ENCODE data around the gene PHF21A.
"Not testable (repeated sequence)": the region's sequence is repeated elsewhere in the genome, so short reads cannot be mapped to it uniquely, and the experiment has no call there.

Gene PHF21A

DNA sequence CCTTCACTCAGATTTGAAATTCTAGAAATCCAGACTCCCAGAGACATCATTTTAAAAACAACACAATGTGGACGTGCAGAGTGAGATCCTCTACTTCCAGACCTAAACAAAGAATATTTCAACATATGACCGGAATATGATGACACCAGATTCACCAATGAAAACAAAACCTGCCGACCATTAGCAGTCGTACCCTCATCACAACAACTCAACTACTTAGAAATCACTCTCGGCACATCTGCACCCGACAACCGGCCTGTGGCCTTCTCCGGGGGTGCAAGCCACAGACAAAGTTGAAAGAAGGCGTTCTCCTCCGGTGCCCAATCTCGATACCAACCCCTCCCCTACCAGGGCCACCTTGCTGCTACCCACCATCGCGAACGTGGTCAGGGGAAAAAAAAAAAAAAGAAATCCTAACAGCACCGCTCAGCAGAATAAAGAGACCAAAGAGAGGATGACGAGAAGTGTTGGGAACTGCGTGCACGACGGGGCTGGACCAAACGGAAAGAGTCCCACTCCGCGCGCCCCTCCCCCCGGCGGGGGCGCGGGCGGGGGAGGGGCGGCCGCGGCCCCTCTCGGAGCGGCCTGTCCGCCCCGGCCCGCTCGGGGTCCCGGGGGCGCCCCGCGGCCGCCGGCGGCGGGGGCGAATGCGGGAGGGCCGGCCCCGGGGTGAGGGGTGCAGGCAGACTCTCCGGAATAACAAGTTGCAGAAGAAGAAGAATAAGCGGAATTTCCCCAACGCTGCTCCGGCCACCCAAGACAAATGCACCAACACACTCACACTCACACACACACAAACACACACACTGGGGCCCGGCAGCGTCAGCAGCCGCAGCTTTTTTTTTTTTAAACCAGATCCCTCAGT, 1.7 kb downstream of the PHF21A start:
- DNase-seq = peak; percentile 15

GRCh38 chr11:46118702-46119351, 2.4 kb downstream of the PHF21A start:
- no peak for DNase-seq

DNA sequence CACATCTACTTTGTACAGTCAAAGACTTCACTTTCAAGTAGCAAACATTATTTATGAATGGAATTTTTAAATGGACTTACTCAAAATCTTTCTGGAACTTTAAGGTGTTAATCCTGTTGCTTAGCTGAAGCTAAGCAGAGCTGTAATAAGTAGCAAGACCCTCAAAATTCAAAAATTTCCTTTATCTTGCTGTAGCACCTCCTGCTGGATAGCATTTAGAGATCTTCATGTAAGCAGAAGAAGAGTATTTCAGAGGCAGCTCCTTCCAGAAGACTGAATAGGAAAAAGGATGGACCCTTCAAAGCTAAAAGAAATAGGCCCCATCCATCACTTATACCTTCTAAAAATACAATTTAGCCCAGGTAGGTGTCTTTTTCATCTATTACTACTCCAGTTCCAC, 3.4 kb downstream of the PHF21A start:
- DNase-seq = no peak

DNA sequence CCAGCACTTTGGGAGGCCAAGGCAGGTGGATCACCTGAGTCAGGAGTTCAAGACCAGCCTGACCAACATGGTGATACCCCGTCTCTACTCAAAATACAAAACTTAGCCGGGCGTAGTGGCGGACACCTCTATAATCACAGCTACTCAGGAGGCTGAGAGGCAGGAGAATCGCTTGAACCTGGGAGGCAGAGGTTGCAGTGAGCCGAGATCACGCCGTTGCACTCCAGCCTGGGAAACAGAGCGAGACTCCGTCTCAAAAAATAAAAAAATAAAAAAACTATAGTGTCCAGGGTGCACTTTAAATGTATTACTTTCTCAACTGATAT, 4.6 kb downstream of the PHF21A start:
- DNase-seq = not testable (repeated sequence)

DNA sequence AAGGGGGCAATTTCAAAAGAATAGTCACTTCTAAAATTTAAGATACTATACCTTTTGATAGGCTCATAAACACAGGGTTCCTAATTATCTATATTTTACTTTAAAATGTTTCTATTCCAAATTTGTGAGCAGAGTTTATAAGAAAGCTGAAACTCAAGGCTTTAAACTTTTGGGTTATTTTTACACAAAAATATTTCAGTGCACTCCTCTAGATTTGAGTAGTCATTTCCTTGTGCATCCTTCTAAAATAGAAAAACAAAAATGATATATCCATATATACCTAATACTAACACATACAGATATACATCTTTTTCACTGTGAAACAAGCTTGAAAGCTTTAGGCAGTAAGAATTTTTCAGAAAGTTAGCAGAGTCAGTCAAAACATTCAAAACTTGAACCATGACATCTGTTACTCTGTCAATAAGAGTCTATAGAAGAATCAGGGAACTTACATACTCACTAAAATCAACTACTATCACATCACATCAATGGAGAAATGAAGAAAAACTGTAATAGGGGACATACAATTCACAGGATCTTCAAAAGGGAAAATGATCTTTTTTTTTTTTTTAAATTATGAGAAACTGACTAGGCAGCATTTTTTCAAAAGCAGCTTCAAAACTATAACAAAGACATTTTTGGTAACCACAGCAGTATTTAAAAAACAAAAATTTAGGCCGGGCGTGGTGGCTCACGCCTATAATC, 5.1 kb downstream of the PHF21A start:
- DNase-seq = no peak

DNA sequence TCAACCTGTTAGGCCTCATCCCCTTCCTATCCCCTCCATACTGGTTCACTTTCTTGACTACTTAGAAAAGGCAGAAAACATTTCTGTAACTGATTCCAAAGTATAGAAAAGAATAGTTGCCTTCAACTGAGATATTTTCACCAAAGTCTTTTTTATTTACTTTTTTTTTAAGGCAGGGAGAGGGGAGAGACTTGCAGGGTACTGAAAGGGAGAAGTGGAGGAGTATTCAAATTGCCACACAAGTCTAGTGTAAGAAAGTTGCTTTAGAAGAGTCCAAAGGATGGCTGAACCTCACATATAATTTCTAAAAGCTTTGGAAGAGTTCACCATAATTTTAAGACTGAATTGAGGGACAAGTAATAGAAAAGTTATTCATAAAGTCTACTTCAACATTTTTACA, 6.3 kb downstream of the PHF21A start:
- DNase-seq = no peak

- no peak for DNase-seq
Measured at GRCh38 chr11:46114378-46114777, 6.9 kb downstream of the PHF21A start.

- DNase-seq = peak; percentile 35
Measured at GRCh38 chr11:46112961-46113607, 8.2 kb downstream of the PHF21A start.

DNA sequence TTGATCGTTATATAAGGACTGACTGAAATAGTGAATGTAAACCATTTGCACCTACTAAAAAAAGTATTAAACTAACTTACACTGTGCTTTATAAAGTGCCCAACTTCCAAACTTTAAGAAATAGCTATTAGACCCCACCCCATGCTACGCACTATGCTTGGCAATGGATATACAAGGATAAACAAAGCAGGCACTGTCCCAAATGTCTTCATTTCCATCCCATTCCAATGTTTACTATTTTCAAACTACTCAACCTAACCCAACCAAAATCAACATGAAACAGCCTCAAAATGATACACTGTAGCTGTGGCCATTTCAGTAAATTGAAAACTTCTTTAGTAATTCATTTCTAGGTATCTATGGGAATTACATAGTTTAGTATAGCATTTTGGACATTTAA, 12.5 kb downstream of the PHF21A start:
- DNase-seq = no peak

GRCh38 chr11:46107780-46108179, 13.5 kb downstream of the PHF21A start:
- DNase-seq = no peak

GRCh38 chr11:46107408-46107718, 13.9 kb downstream of the PHF21A start:
- DNase-seq = no peak

GRCh38 chr11:46106530-46107407, 14.5 kb downstream of the PHF21A start:
- DNase-seq = no peak

- DNase-seq = no peak
Measured at GRCh38 chr11:46105926-46106325, 15.3 kb downstream of the PHF21A start.

DNA sequence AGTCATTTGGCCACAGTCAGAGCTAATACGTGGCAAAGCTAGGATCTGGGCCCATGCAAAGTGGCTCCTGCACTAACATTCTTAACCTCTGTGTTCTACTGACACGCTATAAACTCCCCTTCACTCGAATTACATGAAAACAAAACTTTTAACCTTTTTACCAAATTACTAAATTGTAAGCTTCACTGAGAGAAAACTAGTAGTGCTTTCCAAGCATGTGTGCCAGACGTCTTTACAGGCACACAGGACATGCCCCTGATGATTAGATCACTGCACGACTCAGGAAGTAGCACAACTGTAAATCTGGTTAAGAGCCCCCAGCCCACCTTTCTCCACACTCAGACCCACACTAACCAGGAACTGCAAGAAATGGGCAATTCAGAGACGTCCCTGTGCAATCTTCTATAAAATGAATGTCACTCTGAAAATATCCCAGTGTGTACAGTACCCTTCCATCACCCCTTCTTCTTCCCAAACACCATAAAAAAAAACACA, 16.1 kb downstream of the PHF21A start:
- no peak for DNase-seq

DNA sequence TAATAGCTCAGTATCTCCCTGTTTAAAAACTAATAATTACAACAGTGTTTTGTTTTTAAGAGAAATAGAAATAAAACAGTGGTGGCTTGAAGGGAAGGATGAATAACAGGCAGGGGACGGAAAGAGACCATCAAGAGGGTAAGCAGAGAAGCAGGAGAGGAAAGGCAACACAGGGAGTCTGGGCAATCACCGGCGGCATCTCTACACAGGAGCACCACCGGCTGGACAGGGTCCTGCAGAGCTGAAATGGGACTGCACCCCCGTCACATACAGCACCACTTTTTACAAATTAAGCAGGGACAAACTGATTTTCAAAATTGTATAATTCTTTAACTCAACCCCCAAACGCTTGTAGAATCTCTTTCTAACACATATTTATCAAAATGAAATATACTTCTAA, 18.4 kb downstream of the PHF21A start:
- DNase-seq = no peak

- DNase-seq = no peak
Measured at GRCh38 chr11:46100670-46101069, 20.6 kb downstream of the PHF21A start.

- DNase-seq = no peak
Measured at GRCh38 chr11:46099963-46100316, 21.3 kb downstream of the PHF21A start.

DNA sequence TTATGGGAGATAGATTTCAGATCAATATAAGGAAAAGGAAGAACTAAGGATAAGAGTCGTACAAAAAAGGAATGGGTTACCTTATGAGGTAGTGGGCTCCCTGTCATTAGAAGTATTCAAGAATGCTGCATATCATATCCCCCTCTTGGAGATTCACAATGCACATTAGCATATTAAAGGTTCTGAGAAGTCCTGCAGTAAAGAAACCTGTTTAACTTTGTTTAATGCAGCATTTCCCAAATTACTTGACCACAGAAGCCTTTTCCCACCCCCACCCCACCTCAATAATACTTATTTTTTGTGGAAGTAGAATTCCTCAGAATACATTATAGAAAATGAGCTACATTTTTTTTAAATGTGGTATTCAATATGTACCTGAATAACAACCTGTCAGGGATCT, 30.9 kb downstream of the PHF21A start:
- no peak for DNase-seq

- no peak for DNase-seq
Measured at GRCh38 chr11:46079662-46080061, 41.6 kb downstream of the PHF21A start.

GRCh38 chr11:46075928-46076327, 45.3 kb downstream of the PHF21A start:
- DNase-seq = no peak

GRCh38 chr11:46075168-46075567, 46.1 kb downstream of the PHF21A start:
- no peak for DNase-seq

GRCh38 chr11:46073632-46074031, 47.6 kb downstream of the PHF21A start:
- no peak for DNase-seq

All from NCI-H1105 (cell line).